ENCODE measurements around the gene SHROOM4. TPM values are rescaled to one million over a fixed set of nuclear protein-coding genes. Genes with fewer than 3 reads are reported as not detected.

SHROOM4 gene
- total and polyA plus RNA-seq, 2 experiments from 2014 or later, result 1.9 to 8.5 TPM

DNA sequence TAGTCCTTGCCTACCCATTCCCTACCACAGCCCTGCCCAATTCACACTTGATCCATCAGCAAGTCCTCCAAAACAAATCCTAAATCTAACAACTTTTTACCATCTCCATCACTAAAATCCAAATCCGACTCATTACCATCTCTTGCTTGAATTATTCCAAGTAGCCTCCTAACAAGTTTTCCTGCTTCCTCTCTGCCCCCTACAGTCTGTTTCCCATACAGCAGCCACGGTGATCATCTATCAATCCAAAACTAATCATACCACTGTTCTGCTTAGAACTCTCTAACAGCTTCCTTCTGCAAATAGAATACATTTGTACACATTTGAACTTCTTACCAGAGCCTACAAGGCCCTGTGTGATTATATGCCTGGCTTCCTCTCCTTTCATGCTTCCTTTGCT is 133.0 kb downstream of the SHROOM4 start:
- no peaks in the 10 kb centered on the region for H3K9me2 ChIP-seq (ENCODE audit: insufficient read depth)
- no peak overlapping the region for H3K27ac ChIP-seq (ENCODE audit: low read depth)
- ATAC-seq, result no peak; the same call in 2 of the 3 replicates
- H3K4me3 ChIP-seq, result no peak overlapping the region
- H4K20me1 ChIP-seq (replicated peaks; ENCODE audit: insufficient read depth), result no peaks in the 10 kb centered on the region
- H3K4me1 ChIP-seq (ENCODE audit: insufficient read depth), result no peaks in the 10 kb centered on the region
- no peaks in the 10 kb centered on the region for H3K36me3 Mint-ChIP-seq (ENCODE audit: low read depth)
- H3K4me1 Mint-ChIP-seq, result no peaks in the 10 kb centered on the region
- H3K4me3 Mint-ChIP-seq, result no peak overlapping the region
- TF ChIP-seq ETS1 (IDR thresholded peaks at IDR 0.05), result no peak
- TF ChIP-seq CTCF (conservative IDR thresholded peaks at IDR 0.05; ENCODE audit: low read depth in 2 of 2), result peak; percentile 61 to 66
- no peaks in the 10 kb centered on the region for H3K27me3 Mint-ChIP-seq (ENCODE audit: insufficient read depth, low read depth, poor library complexity)
- no peak overlapping the region for H3K27ac Mint-ChIP-seq
- no peaks in the 10 kb centered on the region for H3F3A ChIP-seq (replicated peaks; ENCODE audit: low read depth)
- no peak overlapping the region for H3K4me2 ChIP-seq
- DNase-seq (ENCODE audit: low spot score), result peak; percentile 56
- H2AFZ ChIP-seq, result no peak overlapping the region
- H3K9me3 Mint-ChIP-seq, result no peaks in the 10 kb centered on the region
- no peaks in the 10 kb centered on the region for H3K36me3 ChIP-seq (ENCODE audit: insufficient read depth)
- no peaks in the 10 kb centered on the region for H3K79me2 ChIP-seq (replicated peaks; ENCODE audit: insufficient read depth)
- no peaks in the 10 kb centered on the region for H3K27me3 ChIP-seq (ENCODE audit: insufficient read depth)

DNA sequence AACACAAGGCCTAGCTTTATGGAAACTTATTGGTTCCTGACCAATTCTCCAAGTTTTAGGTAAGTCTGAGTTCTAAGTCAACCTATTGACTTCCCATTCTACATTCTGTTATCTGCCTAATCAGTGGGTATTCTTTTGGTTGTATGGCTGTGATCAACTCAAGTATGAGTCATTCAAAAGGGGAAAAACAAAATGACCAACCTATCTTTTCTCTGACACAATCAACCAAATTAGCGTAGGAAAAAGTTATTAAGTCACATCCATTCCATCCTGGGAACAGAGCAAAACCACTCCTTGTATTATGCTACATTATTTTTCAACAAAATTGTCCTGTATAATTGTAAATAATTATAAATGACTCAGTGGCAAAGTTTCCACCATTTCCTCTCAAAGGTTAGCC is 136.2 kb downstream of the SHROOM4 start:
- Histone ChIP-seq H3K36me3 (ENCODE audit: insufficient read depth) (no peaks in the 10 kb centered on the region), H4K20me1 (replicated peaks; ENCODE audit: insufficient read depth) (no peaks in the 10 kb centered on the region), H3K27ac (ENCODE audit: low read depth) (no peak overlapping the region), H2AFZ (no peak overlapping the region), H3K4me1 (ENCODE audit: insufficient read depth) (no peaks in the 10 kb centered on the region), H3F3A (replicated peaks; ENCODE audit: low read depth) (no peaks in the 10 kb centered on the region), H3K27me3 (ENCODE audit: insufficient read depth) (no peaks in the 10 kb centered on the region), H3K79me2 (replicated peaks; ENCODE audit: insufficient read depth) (no peaks in the 10 kb centered on the region), H3K4me3 (no peak overlapping the region), H3K4me2 (no peak overlapping the region), H3K9me2 (ENCODE audit: insufficient read depth) (no peaks in the 10 kb centered on the region)
- Mint-ChIP-seq H3K9me3 (no peaks in the 10 kb centered on the region), H3K4me3 (no peak overlapping the region), H3K27ac (no peak overlapping the region), H3K27me3 (ENCODE audit: insufficient read depth, low read depth, poor library complexity) (no peaks in the 10 kb centered on the region), H3K36me3 (ENCODE audit: low read depth) (no peaks in the 10 kb centered on the region), H3K4me1 (no peaks in the 10 kb centered on the region)
- DNase-seq (ENCODE audit: low spot score) (no peak), ATAC-seq (no peak)
- no peak for TF ChIP-seq NANOG (IDR thresholded peaks at IDR 0.05; ENCODE audit: borderline replicate concordance)
- no peak for TF ChIP-seq REST (IDR thresholded peaks at IDR 0.05; ENCODE audit: unreplicated experiment)
- TF ChIP-seq POLR2AphosphoS5 (IDR thresholded peaks at IDR 0.05; ENCODE audit: low read depth), result no peak
- TF ChIP-seq STAT1 (IDR thresholded peaks at IDR 0.05; ENCODE audit: unreplicated experiment), result no peak
- no peak for TF ChIP-seq CTCF (conservative IDR thresholded peaks at IDR 0.05; ENCODE audit: low read depth in 2 of 2)
- no peak for TF ChIP-seq ZNF114 (CRISPR knock-in tag; IDR thresholded peaks at IDR 0.05)
- TF ChIP-seq ZNF331 (CRISPR knock-in tag; IDR thresholded peaks at IDR 0.05; ENCODE audit: low read depth), result no peak
